ENCODE results near the gene RUNX2. TPM values are rescaled to one million over a fixed set of nuclear protein-coding genes. Genes with fewer than 3 reads are reported as not detected.
A peak's percentile ranks its signal among the peaks of the same experiment; 100 is the strongest.

RUNX2 gene
- total RNA-seq, 1 donor from 2014 or later: 3.7 TPM

- H3K9me3 ChIP-seq: no peaks in the 10 kb centered on the region
- H3K4me1 ChIP-seq: no peaks in the 10 kb centered on the region
- no peaks in the 10 kb centered on the region for H3K36me3 ChIP-seq
- H3K4me3 ChIP-seq: no peak overlapping the region
- peak; percentile 68 to 73 for ATAC-seq
- no peak for DNase-seq
- no peaks in the 10 kb centered on the region for H3K27me3 ChIP-seq (ENCODE audit: low read depth)
- H3K27ac ChIP-seq: no peak overlapping the region
- intact Hi-C loops (cut with DNase I): no loop called here
- TF ChIP-seq CTCF (IDR thresholded peaks at IDR 0.05): no peak
Measured at GRCh38 chr6:45613656-45614055, 285.5 kb downstream of the RUNX2 start.

- H3K27me3 ChIP-seq (ENCODE audit: low read depth): no peaks in the 10 kb centered on the region
- H3K9me3 ChIP-seq: no peaks in the 10 kb centered on the region
- no peak for DNase-seq
- ATAC-seq: no peak
- no peak overlapping the region for H3K27ac ChIP-seq
- no peak overlapping the region for H3K4me3 ChIP-seq
- H3K4me1 ChIP-seq: no peaks in the 10 kb centered on the region
- intact Hi-C loops (cut with DNase I): no loop called here
- no peak for TF ChIP-seq CTCF (IDR thresholded peaks at IDR 0.05)
- no peaks in the 10 kb centered on the region for H3K36me3 ChIP-seq
Measured at GRCh38 chr6:45614488-45615285, 286.6 kb downstream of the RUNX2 start.

- ATAC-seq (no peak), DNase-seq (no peak)
- Histone ChIP-seq H3K27me3 (ENCODE audit: low read depth) (no peaks in the 10 kb centered on the region), H3K36me3 (no peaks in the 10 kb centered on the region), H3K27ac (no peak overlapping the region), H3K9me3 (no peaks in the 10 kb centered on the region), H3K4me1 (no peaks in the 10 kb centered on the region), H3K4me3 (no peak overlapping the region)
- intact Hi-C loops (cut with DNase I): no loop called here
- no peak for TF ChIP-seq CTCF (IDR thresholded peaks at IDR 0.05)
Measured at GRCh38 chr6:45616209-45616608, 288.1 kb downstream of the RUNX2 start.

- Histone ChIP-seq H3K36me3 (no peaks in the 10 kb centered on the region), H3K27me3 (ENCODE audit: low read depth) (no peaks in the 10 kb centered on the region), H3K4me3 (no peak overlapping the region), H3K27ac (no peak overlapping the region), H3K9me3 (no peaks in the 10 kb centered on the region), H3K4me1 (no peaks in the 10 kb centered on the region)
- TF ChIP-seq CTCF (IDR thresholded peaks at IDR 0.05): no peak
- no peak for ATAC-seq
- no peak for DNase-seq
- intact Hi-C loops (cut with DNase I): no loop called here
Measured at GRCh38 chr6:45617441-45617840, 289.3 kb downstream of the RUNX2 start.

GRCh38 chr6:45618259-45618658 is 290.1 kb downstream of the RUNX2 start:
- intact Hi-C loops (cut with DNase I): no loop called here

More at GRCh38 chr6:45618259-45618658, 290.1 kb downstream of the RUNX2 start:
- no peak overlapping the region for H3K27ac ChIP-seq
- TF ChIP-seq CTCF (IDR thresholded peaks at IDR 0.05): no peak
- H3K9me3 ChIP-seq: no peaks in the 10 kb centered on the region
- no peaks in the 10 kb centered on the region for H3K27me3 ChIP-seq (ENCODE audit: low read depth)
- H3K36me3 ChIP-seq: no peaks in the 10 kb centered on the region
- H3K4me3 ChIP-seq: no peak overlapping the region
- ATAC-seq: no peak
- DNase-seq: no peak
- H3K4me1 ChIP-seq: no peaks in the 10 kb centered on the region

Data from lower lobe of right lung (tissue), 2 donors.